Iris pigment epithelial cell (primary cell): ENCODE results near the gene CPAMD8.
"Not testable (repeated sequence)": the region's sequence is repeated elsewhere in the genome, so short reads cannot be mapped to it uniquely, and the experiment has no call there.

ENCODE experiments used
- DNase-seq: peaks from one replicate; pipeline ENCODE4 v3.0.0-alpha.2; 2011; ENCODE audit warnings: low read depth

Gene CPAMD8

DNA sequence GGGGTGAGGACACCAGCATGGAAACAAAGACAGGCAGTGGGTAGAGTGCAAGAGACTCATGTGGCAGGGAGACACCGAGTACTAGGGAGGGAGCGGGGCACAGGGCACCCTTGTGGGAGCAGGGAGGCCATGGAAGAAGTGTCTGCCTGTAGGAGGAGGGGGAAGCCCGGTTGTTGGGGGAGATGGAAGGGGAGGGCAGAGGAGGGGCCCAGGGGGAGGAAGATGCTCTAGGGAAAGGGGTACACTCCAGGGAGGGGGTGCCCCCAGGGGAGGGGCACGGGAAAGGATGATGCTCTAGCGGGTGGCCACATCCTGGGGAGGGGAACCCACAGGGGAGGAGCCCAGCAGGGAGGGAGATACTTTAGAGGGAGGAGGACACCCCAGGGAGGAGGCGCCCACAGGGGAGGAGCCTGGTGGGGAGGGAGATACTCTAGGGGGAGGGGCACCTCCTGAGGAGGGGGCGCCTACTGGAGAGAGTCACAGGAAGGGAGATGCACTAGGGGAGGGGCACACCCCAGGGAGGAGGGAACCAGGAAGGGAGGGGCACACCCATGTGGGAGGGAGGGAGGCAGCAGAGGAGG is 24.9 kb downstream of the CPAMD8 start:
- DNase-seq: no peak

DNA sequence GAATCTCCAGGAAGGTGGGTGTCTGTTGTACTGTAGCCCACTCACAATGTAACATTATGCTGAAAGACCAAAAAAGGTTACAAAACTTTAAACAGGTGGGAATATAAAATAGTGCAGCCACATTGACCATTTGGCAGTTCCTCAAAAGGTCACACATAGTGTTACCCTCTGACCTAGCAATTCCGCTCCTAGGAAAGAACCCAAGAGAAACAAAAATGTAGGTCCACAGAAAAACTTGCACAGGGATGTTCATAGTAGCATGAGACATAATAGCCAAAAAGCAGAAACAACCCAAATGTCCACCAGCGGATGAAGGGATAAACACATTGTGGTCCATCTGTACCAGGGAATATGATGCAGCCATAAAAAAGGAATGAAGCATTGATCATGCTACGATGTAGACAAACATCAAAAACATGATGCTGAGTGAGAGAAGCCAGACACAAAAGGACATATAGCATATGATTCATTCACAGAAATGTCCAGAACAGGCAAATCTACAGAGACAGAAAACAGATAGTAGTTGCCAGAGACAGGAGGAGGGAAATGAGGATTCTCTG is 27.9 kb downstream of the CPAMD8 start:
- no peak for DNase-seq

DNA sequence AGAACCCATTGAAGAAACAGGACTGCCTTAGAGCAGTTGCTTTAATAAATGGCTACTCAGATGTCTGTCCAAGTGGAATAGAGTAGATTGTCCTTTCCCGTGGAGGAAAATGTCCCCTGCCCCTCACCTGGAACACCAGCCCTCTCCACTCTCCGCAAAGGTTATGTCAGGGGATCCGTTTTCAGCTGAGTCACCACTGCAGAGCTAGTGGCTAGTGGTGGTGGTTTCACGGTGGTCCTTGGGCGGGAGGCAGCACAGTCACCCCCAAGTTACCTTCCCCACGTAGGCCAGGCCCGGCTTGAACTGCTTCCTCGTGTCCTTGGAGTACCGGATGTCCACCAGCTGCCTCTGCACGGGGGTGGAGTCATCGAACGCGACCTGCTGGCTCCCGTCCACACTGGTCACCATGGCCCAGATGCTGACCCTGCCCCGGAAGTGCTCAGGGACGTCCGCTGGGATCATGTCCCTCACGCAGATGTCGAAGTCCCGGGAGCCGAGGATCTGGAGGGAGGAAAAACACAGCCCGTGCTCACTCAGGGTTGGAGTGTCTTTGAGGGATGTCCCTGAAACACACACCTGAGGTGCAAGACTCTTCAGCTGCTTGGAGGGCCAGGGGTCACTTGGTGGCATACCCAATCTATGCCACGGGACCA is 29.6 kb downstream of the CPAMD8 start:
- DNase-seq: not testable (repeated sequence)

DNA sequence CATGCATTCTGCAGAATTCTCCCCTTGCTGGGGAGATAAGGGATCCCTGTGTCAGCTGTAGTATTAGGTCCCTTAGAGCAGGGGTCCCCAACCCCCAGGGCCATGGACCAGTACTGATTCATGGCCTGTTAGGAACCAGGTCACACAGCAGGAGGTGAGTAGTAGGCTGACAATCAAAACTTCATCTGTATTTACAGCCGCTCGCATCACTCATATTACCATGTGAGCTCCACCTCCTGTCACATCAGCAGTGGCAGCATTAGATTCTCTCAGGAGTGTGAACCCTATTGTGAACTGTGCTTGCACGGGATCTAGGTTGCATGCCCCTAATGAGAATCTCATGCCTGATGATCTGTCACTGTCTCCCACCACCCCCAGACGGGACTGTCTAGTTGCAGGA is 37.9 kb downstream of the CPAMD8 start:
- DNase-seq: no peak

DNA sequence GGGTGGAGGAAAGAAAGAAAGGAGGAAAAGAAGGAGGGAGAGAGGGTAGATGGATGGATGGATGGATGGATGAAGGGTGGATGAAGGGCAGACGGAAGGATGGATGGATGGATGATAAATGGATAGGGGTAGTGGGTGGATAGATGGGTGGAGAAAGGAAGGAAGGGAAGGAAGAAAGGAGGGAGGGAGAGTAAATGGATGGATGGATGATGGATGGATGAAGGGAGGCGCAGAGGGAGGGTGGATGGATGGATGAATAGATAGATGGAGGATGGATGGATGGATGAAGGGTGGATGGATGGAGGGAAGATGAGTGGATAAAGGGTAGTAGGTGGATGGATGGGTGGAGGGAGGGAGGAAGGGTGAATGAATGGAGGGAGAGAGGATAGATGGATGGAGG is 41.2 kb downstream of the CPAMD8 start:
- DNase-seq: no peak

DNA sequence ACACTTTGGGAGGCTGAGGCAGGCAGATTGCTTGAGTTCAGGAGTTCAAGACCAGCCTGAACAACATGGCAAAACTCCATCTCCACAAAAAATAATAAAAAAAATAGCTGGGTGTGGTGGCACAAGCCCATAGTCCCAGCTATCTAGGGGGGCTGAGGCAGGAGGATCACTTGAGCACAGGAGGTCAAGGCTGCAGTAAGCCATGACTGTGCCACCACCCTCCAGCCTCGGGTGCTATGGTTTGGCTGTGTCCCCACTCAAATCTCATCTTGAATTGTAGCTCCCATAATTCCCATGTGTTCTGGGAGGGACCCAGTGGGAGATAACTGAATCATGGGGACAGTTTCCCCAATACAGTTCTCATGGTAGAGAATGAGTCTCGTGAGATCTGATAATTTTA is 44.0 kb downstream of the CPAMD8 start:
- DNase-seq: not testable (repeated sequence)

DNA sequence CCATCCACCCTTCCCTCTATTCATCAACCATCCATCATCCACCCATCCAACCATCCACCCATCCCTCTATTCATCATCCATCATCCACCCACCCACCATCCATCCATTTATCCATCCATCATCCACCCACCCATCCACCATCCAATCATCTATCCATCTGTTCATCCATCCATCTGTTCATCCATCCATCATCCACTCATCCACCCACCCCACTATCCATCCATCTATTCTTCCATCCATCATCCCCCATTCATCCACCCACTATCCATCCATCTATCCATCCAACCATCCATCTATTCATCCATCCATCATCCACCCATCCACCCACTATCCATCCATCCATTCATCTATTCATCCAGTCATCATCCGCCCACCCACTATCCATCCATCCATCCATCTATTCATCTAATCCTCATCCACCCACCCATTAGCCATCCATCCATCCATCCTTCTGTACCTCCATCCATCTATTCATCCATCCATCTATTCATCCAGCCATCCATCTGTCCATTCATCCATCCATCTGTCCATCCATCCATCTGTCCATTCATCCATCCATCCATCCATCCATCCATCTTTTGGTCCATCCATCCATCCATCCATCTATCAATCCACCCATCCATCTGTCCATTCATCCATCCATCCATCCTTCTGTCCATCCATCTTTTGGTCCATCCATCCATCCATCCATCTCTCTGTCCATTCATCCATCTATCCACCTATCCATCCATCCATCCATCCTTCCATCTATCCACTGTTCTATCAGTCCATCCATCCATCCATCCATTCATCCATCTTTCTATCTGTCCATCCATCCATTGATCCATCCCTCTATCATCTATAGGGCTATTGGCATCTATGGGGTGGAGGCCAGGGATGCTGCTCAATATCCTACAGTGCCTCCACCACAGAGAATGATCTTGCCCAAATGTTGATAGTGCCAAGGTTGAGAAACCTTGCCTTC is 47.5 kb downstream of the CPAMD8 start:
- DNase-seq: no peak

DNA sequence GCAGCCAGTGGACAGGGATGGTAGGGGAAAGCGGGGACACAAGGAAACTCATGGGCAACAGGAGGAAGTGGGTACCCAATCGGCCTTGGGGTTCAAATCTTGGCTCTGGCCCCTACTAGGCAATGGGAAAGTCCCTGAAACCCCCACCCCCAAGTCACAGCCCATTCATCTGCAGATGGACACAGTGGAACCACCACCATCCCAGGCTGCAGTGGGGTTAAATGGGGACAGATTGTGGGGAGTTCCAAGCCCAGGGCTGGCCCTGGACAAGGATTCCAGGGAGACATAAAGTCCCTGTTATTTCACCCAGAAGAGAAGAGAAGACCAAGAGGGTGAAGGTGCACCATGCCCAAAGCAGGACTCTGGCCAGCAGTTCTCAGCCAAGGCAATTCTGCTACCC is 48.5 kb downstream of the CPAMD8 start:
- no peak for DNase-seq

DNA sequence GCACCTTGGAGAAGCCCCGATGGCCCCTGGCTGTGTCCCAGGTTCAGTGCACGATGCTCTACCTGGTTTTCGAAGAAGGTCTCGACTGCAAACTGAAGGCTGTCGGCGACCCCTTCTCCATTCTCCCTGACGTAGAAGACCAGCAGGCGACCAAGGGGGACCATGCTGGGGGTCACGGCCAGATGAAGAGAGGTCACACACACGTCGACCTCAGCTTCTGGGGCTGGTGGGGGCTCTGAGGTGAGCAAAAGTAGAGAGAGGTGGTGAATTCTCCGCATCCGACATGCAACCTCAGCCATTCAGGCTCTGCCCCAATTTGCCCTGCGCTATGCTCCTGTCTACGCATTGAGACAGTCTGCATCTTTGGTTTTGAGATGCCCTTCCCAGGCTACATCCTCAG is 49.3 kb downstream of the CPAMD8 start:
- DNase-seq: no peak

DNA sequence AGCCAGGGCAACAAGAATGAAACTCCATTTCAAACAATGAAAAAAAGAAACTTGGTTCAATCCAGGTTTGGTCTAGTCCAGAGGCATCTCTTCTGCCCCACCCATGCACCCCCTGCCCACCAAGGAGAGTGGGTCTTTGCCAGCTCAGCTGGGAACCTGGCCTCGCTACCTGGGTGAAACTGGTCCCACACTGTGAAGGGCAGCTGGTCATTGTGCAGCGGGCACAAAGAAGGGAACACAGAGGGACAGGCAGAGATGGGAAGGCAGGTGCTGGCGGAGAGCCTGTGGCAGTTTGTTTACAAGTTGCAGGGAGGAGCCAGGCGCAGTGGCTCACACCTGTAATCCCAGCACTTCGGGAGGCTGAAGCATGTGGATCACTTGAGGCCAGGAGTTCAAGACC is 50.2 kb downstream of the CPAMD8 start:
- DNase-seq: no peak

DNA sequence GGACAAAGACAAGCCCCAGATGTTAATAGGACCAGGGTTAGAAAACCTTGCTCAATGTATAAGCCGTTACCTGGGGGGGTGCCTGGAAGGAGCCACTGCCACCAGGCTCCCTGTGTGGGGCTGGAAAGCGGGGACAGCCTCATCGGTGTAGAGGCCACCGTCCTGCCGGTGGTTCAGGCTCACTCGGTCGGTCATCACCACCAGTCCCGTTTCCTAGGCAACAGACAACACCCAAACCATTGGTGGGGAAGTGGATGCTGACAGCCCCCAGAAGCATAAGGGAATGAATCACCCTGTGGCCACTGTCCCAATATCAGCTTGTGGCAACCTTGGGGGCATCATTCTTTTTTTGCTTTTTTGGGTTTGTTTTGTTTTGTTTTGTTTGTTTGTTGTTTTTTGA is 55.8 kb downstream of the CPAMD8 start:
- DNase-seq: no peak

DNA sequence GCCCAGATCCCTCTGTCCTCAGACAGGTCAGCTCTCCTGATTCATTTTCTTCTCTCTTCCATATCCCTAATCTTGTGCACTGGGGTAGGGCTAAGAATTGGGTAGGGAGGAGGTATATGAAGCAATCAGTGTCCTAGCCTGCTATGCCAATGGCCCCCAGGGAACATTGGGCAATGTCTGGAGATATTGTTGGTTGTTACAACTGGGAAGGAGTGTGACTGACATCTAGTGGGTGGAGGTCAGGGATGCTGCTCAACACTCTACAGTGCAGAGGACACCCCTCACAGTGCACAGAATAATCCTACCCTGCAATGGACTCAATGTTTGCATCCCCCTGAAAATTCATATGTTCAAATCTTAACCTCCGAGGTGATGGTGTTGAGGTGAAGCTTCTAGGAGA is 57.5 kb downstream of the CPAMD8 start:
- peak; percentile 32 for DNase-seq

DNA sequence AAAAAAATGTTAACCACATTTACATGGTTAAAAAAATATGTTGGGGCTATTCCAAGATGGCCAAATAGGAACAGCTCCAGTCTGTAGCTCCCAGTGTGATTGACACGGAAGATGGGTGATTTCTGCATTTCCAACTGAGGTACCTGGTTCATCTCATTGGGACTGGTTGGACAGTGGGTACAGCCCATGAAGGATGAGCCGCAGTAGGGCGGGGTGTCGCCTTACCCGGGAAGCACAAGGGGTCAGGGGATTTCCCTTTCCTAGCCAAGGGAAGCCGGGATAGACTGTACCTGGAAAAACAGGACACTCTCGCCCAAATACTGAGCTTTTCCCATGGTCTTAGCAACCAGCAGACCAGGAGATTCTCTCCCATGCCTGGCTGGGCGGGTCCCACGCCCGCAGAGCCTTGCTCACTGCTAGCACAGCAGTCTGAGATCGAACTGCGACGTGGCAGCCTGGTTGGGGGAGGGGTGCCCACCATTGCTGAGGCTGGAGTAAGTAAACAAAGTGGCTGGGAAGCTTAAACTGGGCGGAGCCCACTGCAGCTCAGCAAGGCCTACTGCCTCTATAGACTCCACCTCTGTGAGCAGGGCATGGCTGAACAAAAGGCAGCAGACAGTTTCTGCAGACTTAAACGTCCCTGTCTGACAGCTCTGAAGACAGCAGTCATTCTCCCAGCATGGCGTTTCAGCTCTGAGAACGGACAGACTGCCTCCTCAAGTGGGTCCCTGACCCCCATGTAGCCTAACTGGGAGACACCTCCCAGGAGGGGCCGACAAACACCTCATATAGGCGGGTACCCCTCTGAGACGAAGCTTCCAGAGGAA is 65.4 kb downstream of the CPAMD8 start:
- DNase-seq: peak; percentile 8

DNA sequence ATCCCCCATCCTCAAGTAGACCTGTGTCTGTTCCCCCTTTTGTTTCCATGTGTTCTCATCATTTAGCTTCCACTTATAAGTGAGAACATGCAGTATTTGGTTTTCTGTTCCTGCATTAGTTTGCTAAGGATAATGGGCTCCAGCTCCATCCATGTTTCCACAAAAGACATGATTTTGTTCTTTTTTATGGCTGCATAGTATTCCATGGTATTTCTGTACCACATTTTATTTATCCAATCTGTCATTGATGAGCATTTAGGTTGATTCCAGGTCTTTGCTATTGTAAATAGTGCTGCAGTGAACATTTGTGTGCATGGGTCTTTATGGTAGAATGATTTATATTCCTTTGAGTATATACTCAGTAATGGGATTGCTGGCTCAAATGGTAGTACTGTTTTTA is 68.3 kb downstream of the CPAMD8 start:
- DNase-seq: not testable (repeated sequence)

DNA sequence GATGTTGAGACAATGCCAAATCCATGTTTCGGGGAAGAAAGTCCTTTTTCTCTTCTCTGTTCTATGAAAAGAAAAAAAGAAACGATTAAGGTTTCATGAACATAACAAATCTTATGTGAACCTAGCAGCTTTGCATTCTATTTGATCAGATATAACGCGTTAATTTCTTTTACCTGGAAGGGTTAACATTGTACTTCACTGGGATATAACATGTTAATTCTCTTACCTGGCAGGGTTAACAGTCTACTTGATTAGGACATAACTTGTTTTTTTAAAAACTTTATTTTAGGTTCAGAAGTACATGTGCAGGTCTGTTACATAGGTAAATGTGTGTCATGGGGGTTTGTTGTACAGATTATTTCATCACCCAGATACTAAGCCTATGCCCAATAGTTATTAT is 68.8 kb downstream of the CPAMD8 start:
- no peak for DNase-seq

DNA sequence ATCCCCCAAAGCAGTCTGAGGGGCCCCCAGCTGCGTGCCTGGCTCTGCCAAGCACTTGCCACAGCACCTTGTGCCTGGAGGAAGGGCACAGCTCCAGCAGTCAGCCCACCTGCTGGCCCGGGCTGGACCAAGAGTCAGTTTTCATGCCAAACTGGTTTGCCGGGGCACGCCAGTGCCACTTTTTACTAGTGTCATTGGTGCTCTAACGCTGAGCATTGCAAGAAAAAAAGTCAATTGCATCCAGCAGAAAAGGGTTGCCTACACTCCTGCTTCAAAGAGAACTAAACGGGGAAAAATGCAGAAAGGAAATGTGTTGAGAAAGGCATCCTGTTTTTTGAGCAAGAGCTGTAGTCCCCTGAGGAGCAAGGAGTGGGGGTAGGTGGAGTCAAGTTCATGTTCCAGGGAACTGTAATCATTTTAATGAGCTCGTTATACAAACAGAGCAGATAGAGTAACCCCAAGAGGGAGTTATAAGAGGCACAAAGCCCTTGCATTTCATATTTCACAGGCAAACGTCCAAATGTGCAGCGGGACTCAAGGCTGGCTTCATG is 69.4 kb downstream of the CPAMD8 start:
- peak; percentile 15 for DNase-seq

DNA sequence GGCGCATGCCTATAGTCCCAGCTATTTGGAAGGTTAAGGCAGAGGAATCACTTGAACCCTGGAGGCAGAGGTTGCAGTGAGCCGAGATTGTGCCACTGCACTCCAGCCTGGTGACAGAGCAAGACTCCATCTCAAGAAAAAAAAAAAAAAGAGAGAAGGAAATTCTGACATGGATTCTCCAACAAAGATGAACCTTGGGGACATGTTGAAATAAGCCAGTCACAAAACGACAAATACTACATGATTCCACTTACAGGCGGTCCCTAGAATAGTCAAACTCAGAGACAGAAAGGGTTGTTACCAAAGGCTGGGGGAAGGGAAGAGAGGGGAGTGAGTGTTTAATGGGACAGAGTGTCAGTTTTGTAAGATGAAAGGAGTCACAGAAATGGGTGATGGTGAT is 71.4 kb downstream of the CPAMD8 start:
- no peak for DNase-seq

DNA sequence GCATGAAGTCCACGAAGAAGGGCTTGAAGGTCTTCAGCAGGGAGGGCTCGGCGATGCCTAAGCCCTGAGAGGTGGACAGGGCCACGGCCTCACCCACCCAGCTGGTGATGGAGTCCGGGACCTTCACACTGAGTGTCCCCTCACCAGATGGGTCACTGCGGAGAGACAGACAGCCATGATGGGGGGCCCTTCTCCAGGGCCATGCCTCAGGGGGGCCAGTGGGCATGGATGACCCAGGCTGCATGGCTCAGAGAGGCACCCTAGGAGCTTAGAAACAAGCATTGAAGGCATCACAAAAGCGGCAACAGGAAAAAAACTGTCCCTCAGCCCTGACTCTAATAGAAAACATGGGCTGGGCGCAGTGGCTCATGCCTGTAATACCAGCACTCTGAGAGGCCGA is 74.6 kb downstream of the CPAMD8 start:
- DNase-seq: no peak

DNA sequence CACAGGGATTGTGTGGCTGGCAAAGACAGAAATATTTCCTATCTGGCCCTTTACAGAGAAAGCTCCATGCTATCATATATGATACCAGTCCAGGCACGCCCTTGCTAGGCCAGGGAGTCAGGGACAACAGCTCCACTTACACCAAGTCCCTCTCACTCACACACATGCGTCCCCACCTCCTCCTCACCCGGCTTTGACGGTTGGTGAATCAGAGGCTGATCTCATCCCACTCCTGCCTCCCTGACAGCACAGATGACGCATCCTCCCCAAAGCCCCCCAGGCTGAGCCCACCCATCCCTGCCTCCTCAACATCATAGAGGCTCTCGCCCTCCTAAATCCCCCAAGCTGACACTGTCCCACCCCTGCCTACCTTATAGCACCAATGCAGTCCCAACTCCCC is 75.1 kb downstream of the CPAMD8 start:
- DNase-seq: no peak

DNA sequence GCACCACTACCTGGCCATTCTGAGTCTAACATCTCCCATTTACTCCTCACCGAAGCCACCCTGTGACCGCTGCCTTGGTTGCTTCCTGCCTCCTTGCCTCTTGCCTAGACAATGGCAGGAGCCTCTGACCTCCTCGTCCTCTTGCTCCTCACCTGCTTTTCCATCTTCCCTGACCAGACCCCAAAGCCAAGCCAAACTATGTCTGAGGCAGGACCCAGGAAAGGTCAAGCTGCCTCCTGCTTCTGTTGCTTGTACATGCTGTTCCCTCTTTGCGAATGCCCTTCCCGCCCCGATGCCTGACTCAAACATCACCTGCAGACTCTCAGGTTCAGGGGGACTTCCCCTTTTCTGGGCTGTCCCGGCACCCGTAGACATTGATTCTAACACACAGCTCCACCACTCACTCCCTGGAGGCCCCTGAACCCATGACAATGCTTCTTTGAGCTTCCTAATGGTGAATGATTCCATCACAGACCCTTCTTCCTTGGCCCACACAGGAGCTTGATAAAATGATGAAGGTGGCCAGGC is 77.0 kb downstream of the CPAMD8 start:
- DNase-seq: no peak
